CD14-positive monocyte (primary cell): ENCODE data around the gene CCDC8. TPM values are rescaled to one million over a fixed set of nuclear protein-coding genes. Genes with fewer than 3 reads are reported as not detected.
A peak's percentile ranks its signal among the peaks of the same experiment; 100 is the strongest.

ENCODE experiments used
- DNase-seq, 3 donors: peaks; one replicate each; pipeline ENCODE4 v3.0.0-alpha.2; 2011 to 2022
- H2AFZ ChIP-seq: 2 replicates; pipeline ENCODE4 v1.6.0; 2012; ENCODE audit warnings: mild to moderate bottlenecking, low read depth, low read length, inconsistent platforms; ENCODE audit not compliant: insufficient read depth, poor library complexity, severe bottlenecking
- H3K27ac ChIP-seq, 2 donors: 1 replicate in 1 of 2; 2 replicates in 1 of 2; pipeline ENCODE4 v1.5.1; 2012 to 2013; ENCODE audit warnings: low read length in 2 of 2, control low read depth in 1 of 2, inconsistent platforms in 1 of 2, low read depth in 1 of 2, mild to moderate bottlenecking in 1 of 2
- H3K27me3 ChIP-seq, 2 donors: one replicate each; pipeline versions ENCODE4 v1.6.0 to v1.6.1; 2011 to 2013; ENCODE audit warnings: low read length in 2 of 2; ENCODE audit not compliant: control insufficient read depth in 2 of 2, insufficient read depth in 2 of 2
- H3K36me3 ChIP-seq, 2 donors: replicated peaks in 1 of 2; 1 replicate in 1 of 2; 2 replicates in 1 of 2; pipeline versions ENCODE4 v1.5.1 to v1.6.1; 2012 to 2013; ENCODE audit warnings: low read length in 2 of 2, control low read depth in 1 of 2, inconsistent platforms in 1 of 2, mild to moderate bottlenecking in 1 of 2; ENCODE audit not compliant: insufficient read depth in 2 of 2, control insufficient read depth in 1 of 2
- H3K4me1 ChIP-seq, 2 donors: 1 replicate in 1 of 2; 2 replicates in 1 of 2; pipeline versions ENCODE4 v1.5.1 to v1.6.1; 2012 to 2013; ENCODE audit warnings: low read length in 2 of 2, control low read depth in 1 of 2, inconsistent platforms in 1 of 2, mild to moderate bottlenecking in 1 of 2, moderate library complexity in 1 of 2; ENCODE audit not compliant: insufficient read depth in 2 of 2, control insufficient read depth in 1 of 2
- H3K4me2 ChIP-seq: replicated peaks from 2 replicates; pipeline ENCODE3; 2012; ENCODE audit warnings: low read length, moderate library complexity, mild to moderate bottlenecking; ENCODE audit not compliant: poor library complexity, severe bottlenecking; ENCODE audit errors: extremely low read depth
- H3K4me3 ChIP-seq, 3 experiments: fragments of 200-600 bp in 1 of 3; sonication (generic) in 1 of 3; replicated peaks in 1 of 3; 1 replicate in 2 of 3; 2 replicates in 1 of 3; pipeline ENCODE4 v1.5.1; 2011 to 2013; ENCODE audit warnings: low read length in 3 of 3, mild to moderate bottlenecking in 3 of 3, control low read depth in 2 of 3, low read depth in 2 of 3, inconsistent platforms in 1 of 3, moderate library complexity in 1 of 3
- H3K79me2 ChIP-seq: 2 replicates; pipeline ENCODE4 v1.6.0; 2012; ENCODE audit warnings: mild to moderate bottlenecking, control low read depth, inconsistent platforms, low read length, moderate library complexity; ENCODE audit not compliant: insufficient read depth
- H3K9ac ChIP-seq: 2 replicates; pipeline ENCODE4 v1.6.0; 2017; ENCODE audit warnings: low read length, mild to moderate bottlenecking; ENCODE audit not compliant: insufficient read depth, poor library complexity, severe bottlenecking
- H3K9me3 ChIP-seq, 2 donors: replicated peaks in 1 of 2; 1 replicate in 1 of 2; 2 replicates in 1 of 2; pipeline versions ENCODE4 v1.5.1 to v1.6.1; 2012 to 2013; ENCODE audit warnings: low read length in 2 of 2, control low read depth in 1 of 2; ENCODE audit not compliant: control insufficient read depth in 1 of 2, insufficient read depth in 1 of 2
- H4K20me1 ChIP-seq: 2 replicates; pipeline ENCODE4 v1.6.0; 2012; ENCODE audit warnings: mild to moderate bottlenecking, low read length, control low read depth, moderate library complexity; ENCODE audit not compliant: insufficient read depth
- H3K27ac Mint-ChIP-seq, 7 donors: one replicate each; pipeline ENCODE4 v1.8.0; 2020; ENCODE audit warnings: mild to moderate bottlenecking in 7 of 7, mixed read lengths in 7 of 7, moderate library complexity in 6 of 7, inconsistent platforms in 2 of 7
- H3K27me3 Mint-ChIP-seq, 3 donors: one replicate each; pipeline ENCODE4 v1.8.0; 2021 to 2022; ENCODE audit warnings: low read depth in 3 of 3, mild to moderate bottlenecking in 3 of 3, mixed read lengths in 3 of 3, moderate library complexity in 3 of 3, inconsistent platforms in 1 of 3
- H3K36me3 Mint-ChIP-seq, 2 donors: one replicate each; pipeline ENCODE4 v1.8.0; 2020; ENCODE audit warnings: mixed read lengths in 2 of 2, inconsistent platforms in 1 of 2, mild to moderate bottlenecking in 1 of 2
- H3K4me1 Mint-ChIP-seq: one replicate; pipeline ENCODE4 v1.8.0; 2020; ENCODE audit warnings: mild to moderate bottlenecking, mixed read lengths
- H3K4me3 Mint-ChIP-seq, 2 donors: one replicate each; pipeline ENCODE4 v1.8.0; 2020; ENCODE audit warnings: mild to moderate bottlenecking in 2 of 2, mixed read lengths in 2 of 2, moderate library complexity in 1 of 2
- H3K9me3 Mint-ChIP-seq, 7 donors: one replicate each; pipeline ENCODE4 v1.8.0; 2020 to 2022; ENCODE audit warnings: mixed read lengths in 7 of 7, mild to moderate bottlenecking in 6 of 7, moderate library complexity in 6 of 7, inconsistent platforms in 2 of 7
- CTCF ChIP-seq: fragments of 200-600 bp; IDR thresholded peaks from one replicate; pipeline ENCODE4 v1.8.0; 2022; ENCODE audit warnings: antibody characterized with exemption, mild to moderate bottlenecking
- WGBS: methylation state at CpG from one replicate; pipeline ENCODE4 v1.1.5; 2013; ENCODE audit warnings: missing lambda C conversion rate; ENCODE audit not compliant: insufficient coverage; 5-methylcytosine and 5-hydroxymethylcytosine counted together
- intact Hi-C, 2 donors: fragments of 100-400 bp; cut with micrococcal nuclease; formaldehyde crosslinking; loops; one replicate each; pipeline versions ENCODE4 v1.15.0 to v1.15.1; 2023
- polyA plus RNA-seq, 3 donors: library from polyadenylated mRNA; depleted of rRNA in 1 of 3; unstranded in 2 of 3; stranded (reverse) in 1 of 3; fragments of 300-500 nt in 2 of 3; fragments of >200 nt in 1 of 3; fragmentation: Illumina TruSeq in 2 of 3; gene quantifications; 1 replicate in 2 of 3; 2 replicates in 1 of 3; pipeline ENCODE4 v1.2.3, GENCODE V29; 2012 to 2021

Gene CCDC8
- polyA plus RNA-seq, 3 donors = not detected

GRCh38 chr19:46428239-46429135, 15.1 kb upstream of the CCDC8 start, which contains the start of gene PNMA8C:
PNMA8C (minus strand) TSS chr19:46428936; CDS start chr19:46428359, 577 bp downstream.
- Histone ChIP-seq H3K79me2 (no peaks in the 10 kb centered on the region), H4K20me1 (no peaks in the 10 kb centered on the region), H3K4me1 (peaks cover 12 to 17% of the 10 kb centered on the region in 2 donors), H3K4me2 (peak within 1 kb of the TSS; percentile 17), H3K4me3 (no peak within 1 kb of the TSS), H2AFZ (no peak within 1 kb of the TSS), H3K27me3 (peaks cover 16 to 56% of the 10 kb centered on the region in 2 donors), H3K27ac (no peak within 1 kb of the TSS), H3K9ac (no peak within 1 kb of the TSS), H3K36me3 (no peaks in the 10 kb centered on the region), H3K9me3 (no peaks in the 10 kb centered on the region)
- peaks cover 14% of the 10 kb centered on the region for H3K4me1 Mint-ChIP-seq
- intact Hi-C loops = no loop called here
- DNase-seq = peak; percentile 42 to 80 (median 60)
- TF ChIP-seq CTCF = no peak
- H3K27me3 Mint-ChIP-seq = peaks cover 53 to 81% (median 69%) of the 10 kb centered on the region in 3 donors
- H3K27ac Mint-ChIP-seq = peak within 1 kb of the TSS in 1 of 7 donors; percentile 60
- H3K36me3 Mint-ChIP-seq = no peaks in the 10 kb centered on the region
- H3K9me3 Mint-ChIP-seq = peaks cover 0 to 10% (median 5%) of the 10 kb centered on the region in 7 donors
- WGBS = 25% methylated on average over 52 of the region's 52 CpGs
- H3K4me3 Mint-ChIP-seq = peak within 1 kb of the TSS; percentile 60 to 85

GRCh38 chr19:46427518-46428045, 14.2 kb upstream of the CCDC8 start:
- Mint-ChIP-seq H3K4me1 (peaks cover 14% of the 10 kb centered on the region), H3K36me3 (no peaks in the 10 kb centered on the region), H3K9me3 (peaks cover 0 to 10% (median 5%) of the 10 kb centered on the region in 7 donors), H3K4me3 (peak overlapping the region in 1 of 2 donors; percentile 85), H3K27ac (no peak overlapping the region), H3K27me3 (peaks cover 53 to 82% (median 64%) of the 10 kb centered on the region in 3 donors)
- 83% methylated on average over 16 of the region's 17 CpGs for WGBS
- no peak overlapping the region for H3K4me3 ChIP-seq
- no peaks in the 10 kb centered on the region for H3K36me3 ChIP-seq
- intact Hi-C loops = no loop called here
- no peak overlapping the region for H3K9ac ChIP-seq
- H4K20me1 ChIP-seq = no peaks in the 10 kb centered on the region
- H3K27ac ChIP-seq = no peak overlapping the region
- H3K27me3 ChIP-seq = peaks cover 16 to 56% of the 10 kb centered on the region in 2 donors
- no peaks in the 10 kb centered on the region for H3K9me3 ChIP-seq
- no peaks in the 10 kb centered on the region for H3K79me2 ChIP-seq
- peaks cover 12 to 17% of the 10 kb centered on the region in 2 donors for H3K4me1 ChIP-seq
- H3K4me2 ChIP-seq = no peak overlapping the region
- no peak overlapping the region for H2AFZ ChIP-seq
- TF ChIP-seq CTCF = no peak
- no peak for DNase-seq
